Rectal smooth muscle tissue (tissue), 1 donor: ENCODE measurements around the gene THOC3.
"Not testable (repeated sequence)": the region's sequence is repeated elsewhere in the genome, so short reads cannot be mapped to it uniquely, and the experiment has no call there.

Experiments used
- H3K27ac ChIP-seq: one replicate; pipeline ENCODE4 v1.7.0; 2013; ENCODE audit warnings: low read depth, low read length, inconsistent platforms
- H3K27me3 ChIP-seq: one replicate; pipeline ENCODE4 v1.7.0; 2013; ENCODE audit warnings: low read length; ENCODE audit not compliant: control insufficient read depth, insufficient read depth
- H3K36me3 ChIP-seq: one replicate; pipeline ENCODE4 v1.7.0; 2013; ENCODE audit warnings: low read length; ENCODE audit not compliant: control insufficient read depth, insufficient read depth
- H3K4me1 ChIP-seq: one replicate; pipeline ENCODE4 v1.7.0; 2013; ENCODE audit warnings: low read length; ENCODE audit not compliant: control insufficient read depth, insufficient read depth
- H3K4me3 ChIP-seq: one replicate; pipeline ENCODE4 v1.7.0; 2013; ENCODE audit warnings: low read length
- H3K9ac ChIP-seq: one replicate; pipeline ENCODE4 v1.7.0; 2013; ENCODE audit warnings: low read length

The THOC3 gene

DNA sequence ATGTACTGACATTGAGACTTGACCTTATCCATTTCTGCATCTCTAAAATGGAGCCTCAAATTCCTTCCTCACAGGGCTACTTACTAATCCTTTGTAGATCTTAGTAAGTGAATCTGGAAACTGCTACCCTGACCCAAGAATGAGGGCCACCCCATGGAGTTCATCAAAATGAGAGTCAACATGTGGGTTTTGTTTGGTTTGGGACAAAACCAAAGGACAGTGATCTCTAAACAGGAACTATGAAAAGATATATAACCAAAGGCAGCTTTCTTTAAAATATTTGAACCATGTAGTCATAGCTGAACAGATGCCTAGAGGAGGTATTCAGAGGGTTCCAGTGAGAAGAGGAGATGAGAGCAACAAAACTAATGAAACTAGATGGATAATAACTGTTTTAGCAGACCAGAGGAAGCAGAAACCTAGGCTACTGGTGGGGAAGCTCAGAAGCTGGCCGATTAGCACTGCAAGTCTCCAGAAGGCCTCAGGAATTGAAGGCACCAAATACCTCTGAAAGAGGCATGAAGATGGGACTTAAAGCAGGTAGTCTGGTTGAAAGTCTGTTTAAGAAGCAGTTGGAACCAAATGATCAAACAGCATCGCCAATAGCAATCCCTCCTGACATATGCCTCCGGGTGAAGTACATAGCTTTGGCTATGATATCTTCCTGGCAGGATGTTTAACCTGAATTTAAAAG lies 45.8 kb downstream of the THOC3 start:
- Histone ChIP-seq H3K36me3 (no peaks in the 10 kb centered on the region), H3K4me3 (no peak overlapping the region), H3K9ac (no peak overlapping the region), H3K27me3 (no peaks in the 10 kb centered on the region), H3K4me1 (no peaks in the 10 kb centered on the region), H3K27ac (no peak overlapping the region)

DNA sequence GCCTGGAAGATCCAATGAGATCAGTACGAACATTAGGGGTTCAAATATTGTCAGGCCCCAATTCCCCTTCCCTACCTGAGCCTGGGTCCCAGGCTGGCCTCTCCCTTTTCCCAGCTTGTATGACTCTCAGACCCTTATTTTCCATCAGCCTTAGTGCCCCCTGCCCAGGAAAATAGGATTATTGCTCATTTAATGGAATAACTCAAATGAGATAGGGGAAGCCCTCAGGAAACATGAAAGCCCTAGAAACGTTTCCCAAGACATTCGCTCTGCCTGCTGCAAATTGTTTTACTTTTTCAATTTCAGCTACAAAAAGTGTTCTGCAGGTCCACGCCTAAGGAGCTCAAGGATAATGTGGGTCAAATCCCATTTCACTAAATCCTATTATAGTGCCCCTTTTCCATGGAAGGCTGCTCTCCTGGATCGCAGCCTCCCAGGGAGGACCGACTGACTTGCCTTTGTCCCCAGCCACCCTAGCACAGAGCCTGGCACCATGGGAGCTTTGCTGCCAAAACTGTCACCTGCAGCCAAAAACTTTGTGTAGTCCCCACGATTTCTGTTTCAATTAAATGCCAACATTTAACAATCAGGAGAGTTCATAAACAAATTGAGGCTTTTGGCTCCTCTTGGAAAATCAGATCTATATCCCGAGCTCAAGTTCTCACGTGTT lies 46.9 kb downstream of the THOC3 start:
- no peaks in the 10 kb centered on the region for H3K4me1 ChIP-seq
- no peaks in the 10 kb centered on the region for H3K36me3 ChIP-seq
- H3K4me3 ChIP-seq, result no peak overlapping the region

DNA sequence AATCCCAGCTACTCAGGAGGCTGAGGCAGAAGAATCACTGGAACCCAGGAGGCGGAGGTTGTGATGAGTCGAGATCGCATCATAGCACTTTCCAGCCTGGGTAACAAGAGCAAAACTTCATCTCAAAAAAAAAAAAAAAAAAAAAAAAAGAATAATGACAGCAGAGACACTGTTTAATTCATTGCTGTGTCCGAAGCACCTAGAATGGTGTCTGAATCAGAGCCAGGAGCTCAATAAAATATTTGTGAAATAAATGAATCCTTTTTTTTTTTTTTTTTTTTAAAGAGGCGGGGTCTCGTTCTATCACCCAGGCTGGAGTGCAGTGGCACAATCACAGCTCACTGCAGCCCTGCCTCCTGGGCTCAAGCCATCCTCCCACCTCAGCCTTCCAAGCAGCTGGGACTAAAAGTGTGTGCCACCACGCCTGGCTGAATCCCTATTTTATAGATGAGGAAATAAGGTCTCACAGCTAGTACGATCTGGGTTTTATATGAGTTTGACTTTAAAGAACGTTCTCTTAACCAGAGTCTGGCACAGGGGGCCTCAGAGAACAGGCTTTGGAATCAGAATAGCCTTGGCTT lies 47.8 kb downstream of the THOC3 start:
- Histone ChIP-seq H3K27me3 (no peaks in the 10 kb centered on the region), H3K27ac (no peak overlapping the region), H3K4me3 (no peak overlapping the region), H3K36me3 (no peaks in the 10 kb centered on the region), H3K4me1 (no peaks in the 10 kb centered on the region), H3K9ac (no peak overlapping the region)

More for the DNA sequence above, 46.9 kb downstream of the THOC3 start:
- Histone ChIP-seq H3K27ac (no peak overlapping the region), H3K27me3 (no peaks in the 10 kb centered on the region), H3K9ac (no peak overlapping the region)

DNA sequence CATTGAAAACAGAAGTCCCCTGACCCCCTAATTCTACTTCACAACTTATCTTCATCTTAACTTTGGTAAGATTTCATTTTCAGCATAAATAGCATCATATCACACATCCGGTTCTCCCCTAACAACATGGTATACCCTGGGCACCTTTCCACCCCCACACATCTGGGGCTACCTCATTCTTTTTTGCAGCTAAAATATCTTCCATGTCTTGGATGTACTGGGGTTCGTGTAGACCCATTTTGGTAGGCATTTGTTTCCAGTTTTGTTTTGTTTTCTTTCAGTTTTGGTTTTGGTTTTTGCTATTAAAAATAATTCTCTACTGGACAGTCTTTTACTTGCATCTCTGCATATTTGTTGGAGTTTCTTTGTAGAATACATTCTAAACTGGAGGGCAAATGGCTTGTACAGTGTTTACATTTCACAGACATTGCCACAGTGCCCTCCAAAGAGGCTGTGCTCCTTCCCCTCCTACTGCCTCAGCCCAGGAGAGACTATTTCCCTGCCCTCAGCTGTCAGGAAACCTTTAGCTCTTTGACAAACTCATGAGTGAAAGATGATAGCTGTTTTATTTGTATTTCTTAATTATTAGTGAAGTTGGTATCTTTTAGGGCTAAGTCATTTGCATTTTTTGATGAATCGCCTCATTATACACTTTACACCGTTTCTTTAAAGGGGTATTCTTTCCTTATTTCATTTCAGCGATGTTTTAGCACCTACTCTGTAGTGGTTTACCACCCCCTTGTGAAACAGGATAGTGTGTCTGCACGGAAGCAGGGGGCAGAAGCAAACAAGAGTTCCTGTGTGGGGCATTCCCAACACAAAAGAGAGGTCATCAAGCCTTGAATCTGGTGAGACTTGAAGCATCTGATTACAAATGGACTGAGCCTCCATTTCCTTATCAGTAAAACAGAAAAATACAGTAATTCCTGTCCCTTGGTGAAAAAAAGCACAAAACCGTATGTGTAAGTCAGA lies 52.8 kb downstream of the THOC3 start:
- not testable (repeated sequence) for H3K4me1 ChIP-seq, H3K36me3 ChIP-seq, H3K27me3 ChIP-seq, H3K9ac ChIP-seq, H3K4me3 ChIP-seq, H3K27ac ChIP-seq

DNA sequence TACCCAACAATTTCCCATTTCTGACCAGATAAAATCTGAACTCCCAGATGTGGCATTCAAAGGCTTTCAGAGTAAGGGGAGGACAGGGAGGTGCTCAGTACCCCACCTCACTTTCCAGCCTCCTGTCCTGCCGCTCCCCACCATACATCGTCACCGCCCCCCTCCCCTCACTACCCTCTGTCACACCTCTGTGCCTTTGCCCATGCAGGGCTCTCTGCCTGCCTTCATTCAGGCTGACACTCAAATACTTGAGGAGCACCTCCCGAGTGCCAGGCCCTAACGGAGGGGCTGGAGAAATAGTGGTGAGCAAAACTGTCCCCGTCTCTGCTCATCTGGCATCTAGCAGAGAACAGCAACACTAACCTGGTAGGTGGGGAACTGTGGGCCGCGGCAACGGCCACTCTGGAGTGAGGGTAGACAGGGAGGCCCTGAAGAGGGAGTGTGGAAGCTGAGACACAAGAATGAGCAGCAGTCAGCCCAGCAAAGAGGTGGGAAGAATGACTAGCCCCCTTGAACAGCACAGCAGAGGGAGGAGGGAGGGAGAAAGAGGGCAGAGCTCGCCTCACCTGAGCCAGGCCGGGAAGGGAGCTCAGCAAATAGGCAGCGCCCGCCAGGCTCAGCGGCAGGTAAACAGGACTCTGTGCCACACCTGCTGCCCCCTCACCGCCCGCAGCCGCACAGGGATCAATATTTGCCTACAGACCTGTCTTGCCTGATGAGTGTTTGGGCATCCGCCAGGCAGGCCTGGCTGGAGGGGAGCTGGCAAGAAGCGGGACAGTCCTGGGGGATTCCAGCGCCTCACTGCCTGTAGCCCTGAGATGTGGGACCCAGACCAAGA lies 54.1 kb downstream of the THOC3 start:
- not testable (repeated sequence) for H3K36me3 ChIP-seq, H3K9ac ChIP-seq, H3K4me1 ChIP-seq, H3K27me3 ChIP-seq, H3K27ac ChIP-seq, H3K4me3 ChIP-seq

DNA sequence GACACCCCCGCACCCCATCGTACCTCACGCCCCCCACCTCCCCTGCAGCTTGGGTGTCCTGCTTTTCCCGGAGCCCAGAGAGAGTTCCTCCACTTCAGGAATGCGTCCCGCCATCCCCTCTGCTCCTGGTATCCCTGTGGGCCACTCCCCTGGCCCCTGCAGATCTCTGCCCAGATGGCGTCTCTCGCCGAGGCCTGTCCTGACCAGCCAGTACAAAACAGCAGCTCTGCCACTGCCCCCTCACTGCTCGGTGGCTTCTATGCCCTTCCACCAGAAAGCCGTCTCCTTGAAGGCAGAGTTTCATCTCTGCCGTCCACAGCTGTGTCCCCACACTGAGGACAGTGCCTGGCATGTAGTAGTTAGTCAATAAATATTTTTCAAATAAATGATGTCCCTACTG lies 58.0 kb downstream of the THOC3 start:
- not testable (repeated sequence) for H3K27me3 ChIP-seq, H3K4me1 ChIP-seq, H3K27ac ChIP-seq, H3K36me3 ChIP-seq, H3K9ac ChIP-seq, H3K4me3 ChIP-seq
